ENCODE measurements around the gene GINS3.

- TF ChIP-seq CTCF (conservative IDR thresholded peaks at IDR 0.05): no peak
- no peak for TF ChIP-seq ZFX (IDR thresholded peaks at IDR 0.05)
These were observed 43.3 kb upstream of the GINS3 start for GRCh38 chr16:58348986-58349385.
